Suprapubic skin (tissue), 4 donors: ENCODE results near the gene SMG9. TPM values are rescaled to one million over a fixed set of nuclear protein-coding genes. Genes with fewer than 3 reads are reported as not detected.

Source experiments
- DNase-seq, 2 donors: peaks; one replicate each; pipeline ENCODE4 v3.0.0-alpha.2; 2019; ENCODE audit warnings: low spot score in 2 of 2
- H3K27ac ChIP-seq: fragments of 200-600 bp; sonication (generic); one replicate; pipeline ENCODE4 v1.5.1; 2019
- H3K27me3 ChIP-seq: fragments of 200-600 bp; sonication (generic); one replicate; pipeline ENCODE4 v1.5.1; 2019
- H3K36me3 ChIP-seq: fragments of 200-600 bp; sonication (generic); one replicate; pipeline ENCODE4 v1.5.1; 2019
- H3K4me1 ChIP-seq: fragments of 200-600 bp; sonication (generic); one replicate; pipeline ENCODE4 v1.5.1; 2019
- H3K4me3 ChIP-seq: fragments of 200-600 bp; sonication (generic); one replicate; pipeline ENCODE4 v1.5.1; 2019; ENCODE audit warnings: mild to moderate bottlenecking
- H3K9me3 ChIP-seq: fragments of 200-600 bp; sonication (generic); one replicate; pipeline ENCODE4 v1.5.1; 2019
- CTCF ChIP-seq, 2 donors: fragments of 200-600 bp in 1 of 2; fragments of 450-650 bp in 1 of 2; sonication (generic) in 1 of 2; IDR thresholded peaks; one replicate each; pipeline ENCODE4 v1.5.1; 2016 to 2019; ENCODE audit warnings: antibody characterized with exemption in 2 of 2, mild to moderate bottlenecking in 1 of 2, moderate library complexity in 1 of 2
- EP300 ChIP-seq: sonication (generic); formaldehyde crosslinking; IDR thresholded peaks from one replicate; pipeline ENCODE4 v1.6.1; 2017; ENCODE audit warnings: antibody characterized with exemption
- POLR2A ChIP-seq, 2 donors: fragments of 450-650 bp; IDR thresholded peaks; one replicate each; pipeline ENCODE4 v1.6.1; 2017; ENCODE audit warnings: antibody characterized with exemption in 2 of 2, mild to moderate bottlenecking in 2 of 2, moderate library complexity in 2 of 2
- POLR2AphosphoS5 ChIP-seq, 3 donors: sonication (generic); formaldehyde crosslinking; IDR thresholded peaks; one replicate each; pipeline ENCODE4 v1.6.1; 2017; ENCODE audit warnings: antibody characterized with exemption in 3 of 3
- WGBS: methylation state at CpG from one replicate; pipeline ENCODE4 v1.1.5; 2018; 5-methylcytosine and 5-hydroxymethylcytosine counted together
- total RNA-seq, 4 donors: library from RNA; depleted of rRNA; stranded (reverse); fragments of >200 nt; gene quantifications; one replicate each; pipeline ENCODE4 v1.1.0, GENCODE V29; 2016

Gene SMG9
- total RNA-seq, 4 donors from 2014 or later: 21.5 to 44.4 (median 30.1) TPM

- Histone ChIP-seq H3K27me3 (no peaks in the 10 kb centered on the region), H3K27ac (no peak overlapping the region), H3K36me3 (no peaks in the 10 kb centered on the region), H3K4me3 (no peak overlapping the region), H3K4me1 (peaks cover 22% of the 10 kb centered on the region), H3K9me3 (no peaks in the 10 kb centered on the region)
- DNase-seq: no peak
- no peak for TF ChIP-seq EP300
- no peak for TF ChIP-seq POLR2A (IDR thresholded peaks at IDR 0.05)
- no peak for TF ChIP-seq POLR2AphosphoS5 (IDR thresholded peaks at IDR 0.05)
- TF ChIP-seq CTCF (IDR thresholded peaks at IDR 0.05): no peak
- WGBS: 85% methylated on average over 5 of the region's 5 CpGs
These were observed 57.5 kb downstream of the SMG9 start for GRCh38 chr19:43697295-43697694.

- Histone ChIP-seq H3K4me3 (no peak overlapping the region), H3K36me3 (no peaks in the 10 kb centered on the region), H3K4me1 (peaks cover 18% of the 10 kb centered on the region), H3K27ac (no peak overlapping the region), H3K9me3 (no peaks in the 10 kb centered on the region), H3K27me3 (no peaks in the 10 kb centered on the region)
- DNase-seq: no peak
- TF ChIP-seq POLR2A (IDR thresholded peaks at IDR 0.05): no peak
- TF ChIP-seq POLR2AphosphoS5 (IDR thresholded peaks at IDR 0.05): no peak
- TF ChIP-seq EP300: no peak
- TF ChIP-seq CTCF (IDR thresholded peaks at IDR 0.05): no peak
- WGBS: 89% methylated on average over 6 of the region's 6 CpGs
These were observed 58.6 kb downstream of the SMG9 start for GRCh38 chr19:43695985-43696704.

- Histone ChIP-seq H3K36me3 (no peaks in the 10 kb centered on the region), H3K9me3 (no peaks in the 10 kb centered on the region), H3K27ac (no peak overlapping the region), H3K4me1 (peaks cover 6% of the 10 kb centered on the region), H3K4me3 (no peak overlapping the region), H3K27me3 (no peaks in the 10 kb centered on the region)
- WGBS: 77% methylated on average over 5 of the region's 5 CpGs
- no peak for TF ChIP-seq POLR2AphosphoS5 (IDR thresholded peaks at IDR 0.05)
- TF ChIP-seq EP300: no peak
- TF ChIP-seq POLR2A (IDR thresholded peaks at IDR 0.05): no peak
- no peak for TF ChIP-seq CTCF (IDR thresholded peaks at IDR 0.05)
- no peak for DNase-seq
These were observed 60.2 kb downstream of the SMG9 start for GRCh38 chr19:43694553-43694952.

- H3K4me3 ChIP-seq: no peak overlapping the region
- H3K36me3 ChIP-seq: no peaks in the 10 kb centered on the region
- no peak overlapping the region for H3K27ac ChIP-seq
- H3K9me3 ChIP-seq: no peaks in the 10 kb centered on the region
- DNase-seq: no peak
- TF ChIP-seq POLR2AphosphoS5 (IDR thresholded peaks at IDR 0.05) (no peak), POLR2A (IDR thresholded peaks at IDR 0.05) (no peak), CTCF (IDR thresholded peaks at IDR 0.05) (no peak), EP300 (no peak)
- H3K4me1 ChIP-seq: no peaks in the 10 kb centered on the region
- whole genome bisulfite sequencing: 85% methylated on average over 4 of the region's 4 CpGs
- H3K27me3 ChIP-seq: no peaks in the 10 kb centered on the region
These were observed 61.9 kb downstream of the SMG9 start for GRCh38 chr19:43692877-43693276.

- H3K4me1 ChIP-seq: no peaks in the 10 kb centered on the region
- DNase-seq: no peak
- TF ChIP-seq POLR2AphosphoS5 (IDR thresholded peaks at IDR 0.05): no peak
- no peak for TF ChIP-seq EP300
- no peak for TF ChIP-seq POLR2A (IDR thresholded peaks at IDR 0.05)
- no peak for TF ChIP-seq CTCF (IDR thresholded peaks at IDR 0.05)
- no peak overlapping the region for H3K4me3 ChIP-seq
- no peaks in the 10 kb centered on the region for H3K36me3 ChIP-seq
- H3K27ac ChIP-seq: no peak overlapping the region
- no peaks in the 10 kb centered on the region for H3K27me3 ChIP-seq
- H3K9me3 ChIP-seq: no peaks in the 10 kb centered on the region
- 90% methylated on average over 2 of the region's 2 CpGs for WGBS
These were observed 62.4 kb downstream of the SMG9 start for GRCh38 chr19:43692385-43692784.
